Mucosa of gallbladder (tissue), 1 donor: Measurements from ENCODE around the gene LY6G6C. TPM values are rescaled to one million over a fixed set of nuclear protein-coding genes. Genes with fewer than 3 reads are reported as not detected.
A peak's percentile ranks its signal among the peaks of the same experiment; 100 is the strongest.

Source experiments
- DNase-seq: peaks from one replicate; pipeline ENCODE4 v3.0.0-alpha.2; 2020; ENCODE audit warnings: low spot score
- total RNA-seq: library from RNA; stranded (reverse); gene quantifications from one replicate; pipeline ENCODE4 v1.2.1, GENCODE V29; 2021
- donor health status: DM: no; HTN: no; CAD: no.

The LY6G6C gene
- total RNA-seq = not detected

GRCh38 chr6:31721351-31722020, at the start of gene LY6G6C:
TSS of gene LY6G6C (minus strand) at chr6:31721746. CDS start at chr6:31721679, 67 bp downstream.
- DNase-seq = no peak

- no peak for DNase-seq
These were observed 49.3 kb upstream of the LY6G6C start for GRCh38 chr6:31770860-31771259.

GRCh38 chr6:31769684-31770371, 48.3 kb upstream of the LY6G6C start:
- peak; percentile 79 for DNase-seq

GRCh38 chr6:31768363-31769257, 47.1 kb upstream of the LY6G6C start:
- DNase-seq = no peak

GRCh38 chr6:31767096-31767645, 45.6 kb upstream of the LY6G6C start:
- no peak for DNase-seq

- no peak for DNase-seq
These were observed 44.6 kb upstream of the LY6G6C start for GRCh38 chr6:31765910-31766794.

- no peak for DNase-seq
These were observed 44.0 kb upstream of the LY6G6C start for GRCh38 chr6:31765559-31765909.

GRCh38 chr6:31764198-31764597, 42.7 kb upstream of the LY6G6C start:
- no peak for DNase-seq

GRCh38 chr6:31763619-31763940, 42.0 kb upstream of the LY6G6C start:
- DNase-seq = no peak

GRCh38 chr6:31762878-31763618, 41.5 kb upstream of the LY6G6C start:
- no peak for DNase-seq

GRCh38 chr6:31762356-31762755, 40.8 kb upstream of the LY6G6C start, which contains the start of gene SAPCD1:
TSS of gene SAPCD1 (plus strand) at chr6:31762656. CDS start at chr6:31763055, 399 bp downstream.
- no peak for DNase-seq

- no peak for DNase-seq
These were observed 39.8 kb upstream of the LY6G6C start for GRCh38 chr6:31761343-31761742.

GRCh38 chr6:31760790-31761189, 39.2 kb upstream of the LY6G6C start:
- no peak for DNase-seq

GRCh38 chr6:31758281-31758680, 36.7 kb upstream of the LY6G6C start:
- no peak for DNase-seq

- no peak for DNase-seq
These were observed 31.3 kb upstream of the LY6G6C start for GRCh38 chr6:31752739-31753319.

GRCh38 chr6:31750411-31751022, 29.0 kb upstream of the LY6G6C start:
- DNase-seq = no peak

GRCh38 chr6:31749301-31750036, 27.9 kb upstream of the LY6G6C start:
- DNase-seq = no peak

- no peak for DNase-seq
These were observed 22.9 kb upstream of the LY6G6C start for GRCh38 chr6:31744422-31744821.

GRCh38 chr6:31742894-31743293, 21.3 kb upstream of the LY6G6C start:
- DNase-seq = no peak
